ENCODE data around the gene TBC1D19.

The TBC1D19 gene

GRCh38 chr4:26784207-26784865 lies 200.5 kb downstream of the TBC1D19 start:
- DNase-seq (ENCODE audit: low spot score) = no peak

- DNase-seq (ENCODE audit: low spot score) = no peak
Observed at GRCh38 chr4:26785312-26785711, 201.4 kb downstream of the TBC1D19 start.

- no peak for DNase-seq (ENCODE audit: low spot score)
Observed at GRCh38 chr4:26785810-26786209, 201.9 kb downstream of the TBC1D19 start.

GRCh38 chr4:26786916-26787315 lies 203.0 kb downstream of the TBC1D19 start:
- no peak for DNase-seq (ENCODE audit: low spot score)

GRCh38 chr4:26787461-26788340 lies 203.8 kb downstream of the TBC1D19 start:
- DNase-seq (ENCODE audit: low spot score) = no peak

GRCh38 chr4:26788341-26788733 lies 204.5 kb downstream of the TBC1D19 start:
- no peak for DNase-seq (ENCODE audit: low spot score)

- DNase-seq (ENCODE audit: low spot score) = no peak
Observed at GRCh38 chr4:26789208-26789607, 205.3 kb downstream of the TBC1D19 start.

- DNase-seq (ENCODE audit: low spot score) = no peak
Observed at GRCh38 chr4:26791346-26791745, 207.5 kb downstream of the TBC1D19 start.

- no peak for DNase-seq (ENCODE audit: low spot score)
Observed at GRCh38 chr4:26792639-26793038, 208.8 kb downstream of the TBC1D19 start.

- no peak for DNase-seq (ENCODE audit: low spot score)
Observed at GRCh38 chr4:26793735-26794134, 209.9 kb downstream of the TBC1D19 start.

GRCh38 chr4:26796081-26796480 lies 212.2 kb downstream of the TBC1D19 start:
- DNase-seq (ENCODE audit: low spot score) = no peak

GRCh38 chr4:26802790-26803189 lies 218.9 kb downstream of the TBC1D19 start:
- DNase-seq (ENCODE audit: low spot score) = no peak

GRCh38 chr4:26803211-26803861 lies 219.5 kb downstream of the TBC1D19 start:
- DNase-seq (ENCODE audit: low spot score) = no peak

- DNase-seq (ENCODE audit: low spot score) = no peak
Observed at GRCh38 chr4:26804451-26804850, 220.6 kb downstream of the TBC1D19 start.

- no peak for DNase-seq (ENCODE audit: low spot score)
Observed at GRCh38 chr4:26804925-26805324, 221.0 kb downstream of the TBC1D19 start.
